Fibroblast of peridontal ligament (primary cell): ENCODE data around the gene UBASH3A.
A peak's percentile ranks its signal among the peaks of the same experiment; 100 is the strongest.

Experiments used
- DNase-seq: peaks from one replicate; pipeline ENCODE4 v3.0.0-alpha.2; 2010; ENCODE audit errors: extremely low read depth

The UBASH3A gene

GRCh38 chr21:42374457-42374856 is 29.2 kb upstream of the UBASH3A start:
- DNase-seq, result no peak

GRCh38 chr21:42374864-42375499 is 28.7 kb upstream of the UBASH3A start:
- DNase-seq, result no peak

- DNase-seq, result no peak
These were observed 28.2 kb upstream of the UBASH3A start for GRCh38 chr21:42375506-42375905.

- DNase-seq, result no peak
These were observed 27.8 kb upstream of the UBASH3A start for GRCh38 chr21:42375966-42376337.

- DNase-seq, result no peak
These were observed 27.2 kb upstream of the UBASH3A start for GRCh38 chr21:42376338-42376982.

GRCh38 chr21:42377211-42377950 is 26.3 kb upstream of the UBASH3A start:
- DNase-seq, result no peak

GRCh38 chr21:42377951-42378340 is 25.8 kb upstream of the UBASH3A start:
- DNase-seq, result no peak

GRCh38 chr21:42378418-42378817 is 25.3 kb upstream of the UBASH3A start:
- DNase-seq, result no peak

- DNase-seq, result no peak
These were observed 24.1 kb upstream of the UBASH3A start for GRCh38 chr21:42379426-42380215.

- DNase-seq, result peak; percentile 3
These were observed 22.2 kb upstream of the UBASH3A start for GRCh38 chr21:42381347-42381984.

GRCh38 chr21:42382915-42383314 is 20.8 kb upstream of the UBASH3A start:
- DNase-seq, result no peak

- no peak for DNase-seq
These were observed 20.4 kb upstream of the UBASH3A start for GRCh38 chr21:42383331-42383730.

GRCh38 chr21:42384156-42384945 is 19.4 kb upstream of the UBASH3A start:
- no peak for DNase-seq

- no peak for DNase-seq
These were observed 18.7 kb upstream of the UBASH3A start for GRCh38 chr21:42384989-42385388.

- DNase-seq, result no peak
These were observed 18.1 kb upstream of the UBASH3A start for GRCh38 chr21:42385619-42386018.

- DNase-seq, result no peak
These were observed 17.6 kb upstream of the UBASH3A start for GRCh38 chr21:42386034-42386591.

GRCh38 chr21:42387164-42387563 is 16.5 kb upstream of the UBASH3A start:
- no peak for DNase-seq

- DNase-seq, result no peak
These were observed 15.8 kb upstream of the UBASH3A start for GRCh38 chr21:42387843-42388340.

GRCh38 chr21:42388740-42389448 is 14.8 kb upstream of the UBASH3A start:
- DNase-seq, result no peak

- no peak for DNase-seq
These were observed 14.3 kb upstream of the UBASH3A start for GRCh38 chr21:42389449-42389835.
